ENCODE data around the gene TM7SF2.
A peak's percentile ranks its signal among the peaks of the same experiment; 100 is the strongest.

- no peak for TF ChIP-seq CTCF (IDR thresholded peaks at IDR 0.05)
- TF ChIP-seq POLR2A (IDR thresholded peaks at IDR 0.05) = peak; percentile 15
- TF ChIP-seq POLR2AphosphoS5 (IDR thresholded peaks at IDR 0.05) = peak; percentile 51 to 76 (median 64)
- TF ChIP-seq EP300 (IDR thresholded peaks at IDR 0.05; ENCODE audit: low read depth) = no peak
Measured at GRCh38 chr11:65132988-65133700, 21.5 kb downstream of the TM7SF2 start.
